Parathyroid adenoma (tissue), 2 donors: Measurements from ENCODE around the gene TP53I11.

Source experiments
- H2AFZ ChIP-seq: fragments of 300-600 bp; sonication (generic); one replicate; pipeline ENCODE4 v1.7.0; 2017; ENCODE audit warnings: antibody characterized with exemption, mild to moderate bottlenecking
- H3K27ac ChIP-seq: fragments of 300-600 bp; sonication (generic); one replicate; pipeline ENCODE4 v1.7.0; 2017
- H3K27me3 ChIP-seq: fragments of 300-600 bp; sonication (generic); one replicate; pipeline ENCODE4 v1.7.0; 2017; ENCODE audit warnings: low read length; ENCODE audit not compliant: control insufficient read depth, insufficient read depth
- H3K36me3 ChIP-seq: fragments of 300-600 bp; sonication (generic); one replicate; pipeline ENCODE4 v1.7.0; 2017; ENCODE audit warnings: low read length; ENCODE audit not compliant: control insufficient read depth, insufficient read depth
- H3K4me1 ChIP-seq: fragments of 300-600 bp; sonication (generic); one replicate; pipeline ENCODE4 v1.7.0; 2017; ENCODE audit warnings: control low read depth
- H3K4me2 ChIP-seq: fragments of 300-600 bp; sonication (generic); one replicate; pipeline ENCODE4 v1.7.0; 2017; ENCODE audit warnings: low read length
- H3K4me3 ChIP-seq: fragments of 300-600 bp; sonication (generic); one replicate; pipeline ENCODE4 v1.7.0; 2017; ENCODE audit warnings: low read depth, low read length
- H3K79me2 ChIP-seq: fragments of 300-600 bp; sonication (generic); one replicate; pipeline ENCODE4 v1.7.0; 2017; ENCODE audit warnings: control low read depth
- H3K9ac ChIP-seq: fragments of 300-600 bp; sonication (generic); one replicate; pipeline ENCODE4 v1.7.0; 2017; ENCODE audit warnings: mild to moderate bottlenecking
- H3K9me3 ChIP-seq: fragments of 300-600 bp; sonication (generic); one replicate; pipeline ENCODE4 v1.7.0; 2017; ENCODE audit warnings: low read length; ENCODE audit not compliant: control insufficient read depth
- CTCF ChIP-seq: fragments of 300-600 bp; sonication (generic); IDR thresholded peaks from one replicate; pipeline ENCODE4 v1.7.0; 2017; ENCODE audit warnings: antibody characterized with exemption, mild to moderate bottlenecking
- donor health status: primary hyperparathyroidism.

Gene TP53I11

GRCh38 chr11:44980533-44981427 lies 30.1 kb upstream of the TP53I11 start:
- H3K27ac ChIP-seq: peak overlapping the region; percentile 29
- no peaks in the 10 kb centered on the region for H3K27me3 ChIP-seq
- H3K9ac ChIP-seq: no peak overlapping the region
- no peaks in the 10 kb centered on the region for H3K36me3 ChIP-seq
- no peaks in the 10 kb centered on the region for H3K79me2 ChIP-seq
- no peaks in the 10 kb centered on the region for H3K4me1 ChIP-seq
- no peak overlapping the region for H2AFZ ChIP-seq
- H3K4me3 ChIP-seq: no peak overlapping the region
- no peak for TF ChIP-seq CTCF
- H3K9me3 ChIP-seq: no peaks in the 10 kb centered on the region
- no peak overlapping the region for H3K4me2 ChIP-seq

- Histone ChIP-seq H3K4me2 (no peak overlapping the region), H3K79me2 (no peaks in the 10 kb centered on the region), H3K27me3 (no peaks in the 10 kb centered on the region), H2AFZ (no peak overlapping the region), H3K4me3 (no peak overlapping the region), H3K4me1 (no peaks in the 10 kb centered on the region), H3K9me3 (no peaks in the 10 kb centered on the region), H3K36me3 (no peaks in the 10 kb centered on the region), H3K27ac (peak overlapping the region; percentile 29), H3K9ac (no peak overlapping the region)
- no peak for TF ChIP-seq CTCF
Measured at GRCh38 chr11:44979543-44980399, 29.1 kb upstream of the TP53I11 start.

GRCh38 chr11:44978961-44979331 lies 28.3 kb upstream of the TP53I11 start:
- Histone ChIP-seq H3K27me3 (no peaks in the 10 kb centered on the region), H3K4me1 (no peaks in the 10 kb centered on the region), H3K79me2 (no peaks in the 10 kb centered on the region), H3K4me2 (no peak overlapping the region), H3K36me3 (no peaks in the 10 kb centered on the region), H3K9ac (no peak overlapping the region), H2AFZ (no peak overlapping the region), H3K4me3 (no peak overlapping the region), H3K9me3 (no peaks in the 10 kb centered on the region), H3K27ac (no peak overlapping the region)
- no peak for TF ChIP-seq CTCF

- no peak for TF ChIP-seq CTCF
- no peaks in the 10 kb centered on the region for H3K36me3 ChIP-seq
- no peaks in the 10 kb centered on the region for H3K27me3 ChIP-seq
- no peak overlapping the region for H3K27ac ChIP-seq
- H3K9me3 ChIP-seq: no peaks in the 10 kb centered on the region
- no peak overlapping the region for H3K4me3 ChIP-seq
- no peak overlapping the region for H2AFZ ChIP-seq
- no peaks in the 10 kb centered on the region for H3K79me2 ChIP-seq
- H3K9ac ChIP-seq: no peak overlapping the region
- H3K4me1 ChIP-seq: no peaks in the 10 kb centered on the region
- no peak overlapping the region for H3K4me2 ChIP-seq
Measured at GRCh38 chr11:44978274-44978960, 27.7 kb upstream of the TP53I11 start.
